ENCODE results near the gene MID1IP1. TPM values are rescaled to one million over a fixed set of nuclear protein-coding genes. Genes with fewer than 3 reads are reported as not detected.

MID1IP1 gene
- total and polyA plus RNA-seq, 2 of the 13 experiments (the other 11 are each of a cell fraction or from before 2014, with no cell fraction given): 35.7 to 36.1 TPM

GRCh38 chrX:38803588-38804431, 2.6 kb downstream of the MID1IP1 start (continued):
- TF ChIP-seq, protein P1, sequence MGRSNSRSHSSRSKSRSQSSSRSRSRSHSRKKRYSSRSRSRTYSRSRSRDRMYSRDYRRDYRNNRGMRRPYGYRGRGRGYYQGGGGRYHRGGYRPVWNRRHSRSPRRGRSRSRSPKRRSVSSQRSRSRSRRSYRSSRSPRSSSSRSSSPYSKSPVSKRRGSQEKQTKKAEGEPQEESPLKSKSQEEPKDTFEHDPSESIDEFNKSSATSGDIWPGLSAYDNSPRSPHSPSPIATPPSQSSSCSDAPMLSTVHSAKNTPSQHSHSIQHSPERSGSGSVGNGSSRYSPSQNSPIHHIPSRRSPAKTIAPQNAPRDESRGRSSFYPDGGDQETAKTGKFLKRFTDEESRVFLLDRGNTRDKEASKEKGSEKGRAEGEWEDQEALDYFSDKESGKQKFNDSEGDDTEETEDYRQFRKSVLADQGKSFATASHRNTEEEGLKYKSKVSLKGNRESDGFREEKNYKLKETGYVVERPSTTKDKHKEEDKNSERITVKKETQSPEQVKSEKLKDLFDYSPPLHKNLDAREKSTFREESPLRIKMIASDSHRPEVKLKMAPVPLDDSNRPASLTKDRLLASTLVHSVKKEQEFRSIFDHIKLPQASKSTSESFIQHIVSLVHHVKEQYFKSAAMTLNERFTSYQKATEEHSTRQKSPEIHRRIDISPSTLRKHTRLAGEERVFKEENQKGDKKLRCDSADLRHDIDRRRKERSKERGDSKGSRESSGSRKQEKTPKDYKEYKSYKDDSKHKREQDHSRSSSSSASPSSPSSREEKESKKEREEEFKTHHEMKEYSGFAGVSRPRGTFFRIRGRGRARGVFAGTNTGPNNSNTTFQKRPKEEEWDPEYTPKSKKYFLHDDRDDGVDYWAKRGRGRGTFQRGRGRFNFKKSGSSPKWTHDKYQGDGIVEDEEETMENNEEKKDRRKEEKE (IDR thresholded peaks at IDR 0.05): no peak
- TF ChIP-seq ZNF256 (CRISPR knock-in tag; conservative IDR thresholded peaks at IDR 0.05) (no peak), ZBTB7B (CRISPR knock-in tag; IDR thresholded peaks at IDR 0.05) (peak; percentile 49), ZMYM2 (CRISPR knock-in tag; IDR thresholded peaks at IDR 0.05) (0 out of 2 replicates have a peak, but pooled peaks have one; percentile 38), TOE1 (CRISPR knock-in tag; IDR thresholded peaks at IDR 0.05) (no peak), MXD4 (CRISPR knock-in tag; IDR thresholded peaks at IDR 0.05) (peak; percentile 51; the same call in 1 of the 2 replicates), KLF15 (CRISPR knock-in tag; IDR thresholded peaks at IDR 0.05; ENCODE audit: borderline replicate concordance) (no peak), ZNF563 (CRISPR knock-in tag; IDR thresholded peaks at IDR 0.05) (peak; percentile 18; the same call in 1 of the 2 replicates), GPN1 (CRISPR knock-in tag; IDR thresholded peaks at IDR 0.05; ENCODE audit: borderline replicate concordance) (no peak), PAX8 (CRISPR knock-in tag; IDR thresholded peaks at IDR 0.05; ENCODE audit: borderline replicate concordance) (no peak; the same call in 1 of the 2 replicates), ZNF235 (CRISPR knock-in tag; IDR thresholded peaks at IDR 0.05; ENCODE audit: borderline replicate concordance) (no peak)
- TF ChIP-seq, protein P2, sequence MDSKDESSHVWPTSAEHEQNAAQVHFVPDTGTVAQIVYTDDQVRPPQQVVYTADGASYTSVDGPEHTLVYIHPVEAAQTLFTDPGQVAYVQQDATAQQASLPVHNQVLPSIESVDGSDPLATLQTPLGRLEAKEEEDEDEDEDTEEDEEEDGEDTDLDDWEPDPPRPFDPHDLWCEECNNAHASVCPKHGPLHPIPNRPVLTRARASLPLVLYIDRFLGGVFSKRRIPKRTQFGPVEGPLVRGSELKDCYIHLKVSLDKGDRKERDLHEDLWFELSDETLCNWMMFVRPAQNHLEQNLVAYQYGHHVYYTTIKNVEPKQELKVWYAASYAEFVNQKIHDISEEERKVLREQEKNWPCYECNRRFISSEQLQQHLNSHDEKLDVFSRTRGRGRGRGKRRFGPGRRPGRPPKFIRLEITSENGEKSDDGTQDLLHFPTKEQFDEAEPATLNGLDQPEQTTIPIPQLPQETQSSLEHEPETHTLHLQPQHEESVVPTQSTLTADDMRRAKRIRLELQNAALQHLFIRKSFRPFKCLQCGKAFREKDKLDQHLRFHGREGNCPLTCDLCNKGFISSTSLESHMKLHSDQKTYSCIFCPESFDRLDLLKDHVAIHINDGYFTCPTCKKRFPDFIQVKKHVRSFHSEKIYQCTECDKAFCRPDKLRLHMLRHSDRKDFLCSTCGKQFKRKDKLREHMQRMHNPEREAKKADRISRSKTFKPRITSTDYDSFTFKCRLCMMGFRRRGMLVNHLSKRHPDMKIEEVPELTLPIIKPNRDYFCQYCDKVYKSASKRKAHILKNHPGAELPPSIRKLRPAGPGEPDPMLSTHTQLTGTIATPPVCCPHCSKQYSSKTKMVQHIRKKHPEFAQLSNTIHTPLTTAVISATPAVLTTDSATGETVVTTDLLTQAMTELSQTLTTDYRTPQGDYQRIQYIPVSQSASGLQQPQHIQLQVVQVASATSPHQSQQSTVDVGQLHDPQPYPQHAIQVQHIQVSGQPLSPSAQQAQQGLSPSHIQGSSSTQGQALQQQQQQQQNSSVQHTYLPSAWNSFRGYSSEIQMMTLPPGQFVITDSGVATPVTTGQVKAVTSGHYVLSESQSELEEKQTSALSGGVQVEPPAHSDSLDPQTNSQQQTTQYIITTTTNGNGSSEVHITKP (CRISPR knock-in tag; IDR thresholded peaks at IDR 0.05; ENCODE audit: low read depth): peak; percentile 17; the same call in 1 of the 2 replicates
